OCI-LY1 (cell line): ENCODE data around the gene FAM184A.

Experiments used
- H2AFZ ChIP-seq: fragments of 200-600 bp; sonication (generic), shearing (Covaris generic); 2 replicates; pipeline ENCODE4 v1.6.0; 2014; ENCODE audit warnings: antibody characterized with exemption, mild to moderate bottlenecking, low read length
- H3F3A ChIP-seq: fragments of 200-600 bp; sonication (generic), shearing (Covaris generic); 2 replicates; pipeline ENCODE4 v1.6.0; 2014; ENCODE audit warnings: mild to moderate bottlenecking, antibody characterized with exemption, low read length, moderate library complexity; ENCODE audit not compliant: insufficient read depth
- H3K27ac ChIP-seq: fragments of 200-600 bp; sonication (generic); 2 replicates; pipeline ENCODE4 v1.5.1; 2014; ENCODE audit warnings: low read length, mixed run types, mild to moderate bottlenecking, low read depth; ENCODE audit not compliant: poor library complexity, severe bottlenecking
- H3K27me3 ChIP-seq: fragments of 200-600 bp; sonication (generic); 2 replicates; pipeline ENCODE4 v1.6.0; 2014; ENCODE audit warnings: antibody characterized with exemption, mild to moderate bottlenecking, low read length, moderate library complexity; ENCODE audit not compliant: insufficient read depth
- H3K36me3 ChIP-seq: fragments of 200-600 bp; sonication (generic); 2 replicates; pipeline ENCODE4 v1.6.1; 2014; ENCODE audit warnings: mild to moderate bottlenecking, antibody characterized with exemption, low read length, moderate library complexity, mixed read lengths; ENCODE audit not compliant: insufficient read depth
- H3K4me1 ChIP-seq: fragments of 200-600 bp; sonication (generic); 2 replicates; pipeline ENCODE4 v1.5.1; 2014; ENCODE audit warnings: mild to moderate bottlenecking, low read length, moderate library complexity; ENCODE audit not compliant: insufficient read depth, severe bottlenecking
- H3K4me2 ChIP-seq: fragments of 200-600 bp; sonication (generic), shearing (Covaris generic); 2 replicates; pipeline ENCODE4 v1.6.1; 2014; ENCODE audit warnings: low read length
- H3K4me3 ChIP-seq: fragments of 200-600 bp; sonication (generic); 2 replicates; pipeline ENCODE4 v1.5.1; 2014; ENCODE audit warnings: low read length, low read depth, mild to moderate bottlenecking, mixed read lengths; ENCODE audit not compliant: poor library complexity, severe bottlenecking
- H3K79me2 ChIP-seq: fragments of 200-600 bp; shearing (Covaris generic); 2 replicates; pipeline ENCODE4 v1.6.1; 2016; ENCODE audit warnings: mixed run types, low read length, mixed read lengths; ENCODE audit not compliant: insufficient read depth
- H3K9ac ChIP-seq: fragments of 200-600 bp; sonication (generic), shearing (Covaris generic); 2 replicates; pipeline ENCODE4 v1.6.1; 2014; ENCODE audit warnings: mild to moderate bottlenecking, low read length, mixed read lengths
- H3K9me2 ChIP-seq: fragments of 200-600 bp; sonication (generic), shearing (Covaris generic); 2 replicates; pipeline ENCODE4 v1.6.1; 2014; ENCODE audit warnings: low read depth, mild to moderate bottlenecking, low read length, mixed read lengths
- H3K9me3 ChIP-seq: fragments of 200-600 bp; shearing (Covaris generic); 2 replicates; pipeline ENCODE4 v1.6.1; 2014; ENCODE audit warnings: low read length, mixed read lengths
- H4K20me1 ChIP-seq: fragments of 200-600 bp; sonication (generic), shearing (Covaris generic); 2 replicates; pipeline ENCODE4 v1.6.0; 2016; ENCODE audit warnings: mild to moderate bottlenecking, low read length; ENCODE audit not compliant: insufficient read depth
- EZH2 ChIP-seq: fragments of 200-600 bp; sonication (generic), shearing (Covaris generic); IDR thresholded peaks from 2 replicates; pipeline ENCODE4 v1.8.0; 2017; ENCODE audit warnings: borderline replicate concordance, mixed run types, mild to moderate bottlenecking, antibody characterized with exemption, low read length, moderate library complexity, mixed read lengths
- TF ChIP-seq, protein P1 (sequence below): fragments of 200-600 bp; sonication (generic), shearing (Covaris generic); IDR thresholded peaks from 2 replicates; pipeline ENCODE4 v1.5.1; 2017; ENCODE audit warnings: mild to moderate bottlenecking, antibody characterized with exemption, low read length, moderate library complexity, mixed read lengths

The FAM184A gene

GRCh38 chr6:119040229-119040628, 38.2 kb downstream of the FAM184A start:
- Histone ChIP-seq H3K4me3 (no peak overlapping the region), H3K79me2 (no peaks in the 10 kb centered on the region), H2AFZ (no peak overlapping the region), H3K9ac (no peak overlapping the region), H3K27me3 (no peaks in the 10 kb centered on the region), H3K4me1 (no peaks in the 10 kb centered on the region), H3F3A (no peaks in the 10 kb centered on the region), H3K27ac (no peak overlapping the region), H3K4me2 (no peak overlapping the region), H3K36me3 (no peaks in the 10 kb centered on the region), H3K9me2 (no peaks in the 10 kb centered on the region), H3K9me3 (no peaks in the 10 kb centered on the region), H4K20me1 (no peaks in the 10 kb centered on the region)
- no peak for TF ChIP-seq EZH2
- TF ChIP-seq, protein P1, sequence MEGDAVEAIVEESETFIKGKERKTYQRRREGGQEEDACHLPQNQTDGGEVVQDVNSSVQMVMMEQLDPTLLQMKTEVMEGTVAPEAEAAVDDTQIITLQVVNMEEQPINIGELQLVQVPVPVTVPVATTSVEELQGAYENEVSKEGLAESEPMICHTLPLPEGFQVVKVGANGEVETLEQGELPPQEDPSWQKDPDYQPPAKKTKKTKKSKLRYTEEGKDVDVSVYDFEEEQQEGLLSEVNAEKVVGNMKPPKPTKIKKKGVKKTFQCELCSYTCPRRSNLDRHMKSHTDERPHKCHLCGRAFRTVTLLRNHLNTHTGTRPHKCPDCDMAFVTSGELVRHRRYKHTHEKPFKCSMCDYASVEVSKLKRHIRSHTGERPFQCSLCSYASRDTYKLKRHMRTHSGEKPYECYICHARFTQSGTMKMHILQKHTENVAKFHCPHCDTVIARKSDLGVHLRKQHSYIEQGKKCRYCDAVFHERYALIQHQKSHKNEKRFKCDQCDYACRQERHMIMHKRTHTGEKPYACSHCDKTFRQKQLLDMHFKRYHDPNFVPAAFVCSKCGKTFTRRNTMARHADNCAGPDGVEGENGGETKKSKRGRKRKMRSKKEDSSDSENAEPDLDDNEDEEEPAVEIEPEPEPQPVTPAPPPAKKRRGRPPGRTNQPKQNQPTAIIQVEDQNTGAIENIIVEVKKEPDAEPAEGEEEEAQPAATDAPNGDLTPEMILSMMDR: no peak

- H3K9me2 ChIP-seq: no peaks in the 10 kb centered on the region
Observed at GRCh38 chr6:119037941-119038623, 40.4 kb downstream of the FAM184A start.

GRCh38 chr6:119037264-119037663, 41.2 kb downstream of the FAM184A start:
- no peak for TF ChIP-seq EZH2
- TF ChIP-seq, protein P1: no peak
- H3K79me2 ChIP-seq: no peaks in the 10 kb centered on the region
- H3K4me3 ChIP-seq: no peak overlapping the region
- no peaks in the 10 kb centered on the region for H4K20me1 ChIP-seq
- H3F3A ChIP-seq: no peaks in the 10 kb centered on the region
- no peaks in the 10 kb centered on the region for H3K9me2 ChIP-seq
- no peaks in the 10 kb centered on the region for H3K4me1 ChIP-seq
- H3K36me3 ChIP-seq: no peaks in the 10 kb centered on the region
- no peaks in the 10 kb centered on the region for H3K9me3 ChIP-seq
- H2AFZ ChIP-seq: no peak overlapping the region
- H3K9ac ChIP-seq: no peak overlapping the region
- H3K27ac ChIP-seq: no peak overlapping the region
- H3K4me2 ChIP-seq: no peak overlapping the region
- H3K27me3 ChIP-seq: no peaks in the 10 kb centered on the region

More at GRCh38 chr6:119037941-119038623, 40.4 kb downstream of the FAM184A start:
- Histone ChIP-seq H3K4me2 (no peak overlapping the region), H3K9me3 (no peaks in the 10 kb centered on the region), H3K36me3 (no peaks in the 10 kb centered on the region), H3K27ac (no peak overlapping the region), H3K4me3 (no peak overlapping the region), H3K9ac (no peak overlapping the region), H4K20me1 (no peaks in the 10 kb centered on the region), H3F3A (no peaks in the 10 kb centered on the region), H3K4me1 (no peaks in the 10 kb centered on the region), H2AFZ (no peak overlapping the region), H3K27me3 (no peaks in the 10 kb centered on the region), H3K79me2 (no peaks in the 10 kb centered on the region)
- TF ChIP-seq EZH2: no peak

- no peaks in the 10 kb centered on the region for H3K27me3 ChIP-seq
- no peaks in the 10 kb centered on the region for H4K20me1 ChIP-seq
- no peaks in the 10 kb centered on the region for H3K4me1 ChIP-seq
- TF ChIP-seq, protein P1: no peak
- TF ChIP-seq EZH2: no peak
- H3K36me3 ChIP-seq: no peaks in the 10 kb centered on the region
- no peaks in the 10 kb centered on the region for H3K9me3 ChIP-seq
- H3K9ac ChIP-seq: no peak overlapping the region
- H3K4me3 ChIP-seq: no peak overlapping the region
- no peak overlapping the region for H3K27ac ChIP-seq
- no peaks in the 10 kb centered on the region for H3K79me2 ChIP-seq
- no peaks in the 10 kb centered on the region for H3F3A ChIP-seq
- H2AFZ ChIP-seq: no peak overlapping the region
- H3K4me2 ChIP-seq: no peak overlapping the region
- no peaks in the 10 kb centered on the region for H3K9me2 ChIP-seq
Observed at GRCh38 chr6:119036081-119036480, 42.4 kb downstream of the FAM184A start.
